ENCODE measurements around the gene ALDH8A1.
"Not testable (repeated sequence)": the region's sequence is repeated elsewhere in the genome, so short reads cannot be mapped to it uniquely, and the experiment has no call there.

Gene ALDH8A1

DNA sequence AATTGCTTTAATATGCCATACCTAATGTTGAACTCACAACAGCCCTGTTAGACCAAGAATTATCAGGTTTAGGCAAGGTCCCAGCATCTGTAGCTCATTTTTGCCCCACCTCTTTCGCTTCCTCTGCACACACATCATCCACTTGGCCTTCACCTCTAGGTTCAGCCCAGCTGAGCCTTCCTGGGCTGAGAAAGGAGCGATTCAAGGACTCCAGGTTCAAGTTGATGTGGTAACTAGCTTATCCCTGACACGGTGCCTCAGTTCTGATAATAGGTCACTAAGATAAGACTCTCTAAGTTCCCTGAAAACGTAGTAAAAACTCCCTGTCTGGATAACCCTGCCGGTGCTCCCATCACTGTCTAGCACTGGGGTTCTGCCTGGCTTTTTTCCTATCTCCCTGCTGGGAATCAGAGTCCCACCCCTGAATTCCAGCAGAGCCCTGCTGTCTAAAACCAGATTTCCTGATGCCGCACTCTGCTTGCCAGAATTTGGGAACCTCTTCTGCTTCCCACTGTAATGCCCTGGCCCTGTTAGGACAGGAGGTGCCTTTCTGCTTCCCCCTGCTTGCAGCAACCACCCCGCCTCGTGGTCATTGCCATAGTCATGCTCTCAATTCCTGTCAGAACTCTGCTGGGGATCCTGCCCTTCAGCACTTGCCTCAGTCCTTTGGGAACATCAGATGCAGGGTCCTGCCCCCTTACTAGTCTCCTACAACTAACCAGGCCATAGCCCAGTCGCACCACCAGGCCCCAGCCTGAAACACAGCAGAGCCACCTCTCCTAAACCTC is 47.6 kb downstream of the ALDH8A1 start:
- no peak for TF ChIP-seq EZH2phosphoT487 (IDR thresholded peaks at IDR 0.05; ENCODE audit: borderline replicate concordance, low read length)
- no peak for TF ChIP-seq CTCF (IDR thresholded peaks at IDR 0.05; ENCODE audit: low read depth, low read length, poor library complexity, severe bottlenecking)

GRCh38 chr6:134898575-134898974 is 51.3 kb downstream of the ALDH8A1 start:
- Histone ChIP-seq H4K20me1 (ENCODE audit: control insufficient read depth, insufficient read depth, low read depth, low read length) (no peaks in the 10 kb centered on the region), H3K27ac (ENCODE audit: low read depth, low read length) (no peak overlapping the region), H3K9me2 (replicated peaks; ENCODE audit: control insufficient read depth, low read length) (no peaks in the 10 kb centered on the region), H3K79me2 (ENCODE audit: control insufficient read depth, low read length) (no peaks in the 10 kb centered on the region), H3K36me3 (ENCODE audit: control insufficient read depth, low read length) (no peaks in the 10 kb centered on the region), H3K27me3 (ENCODE audit: control insufficient read depth, low read length) (peaks cover 3% of the 10 kb centered on the region; the same call in 1 of the 2 replicates), H3K4me2 (ENCODE audit: low read length) (no peak overlapping the region), H3F3A (ENCODE audit: control insufficient read depth, insufficient read depth) (no peaks in the 10 kb centered on the region), H3K9me3 (ENCODE audit: control insufficient read depth, insufficient read depth, low read length) (no peaks in the 10 kb centered on the region), H3K4me3 (ENCODE audit: low read length) (no peak overlapping the region), H3K4me1 (ENCODE audit: control insufficient read depth, low read length) (no peaks in the 10 kb centered on the region)
- TF ChIP-seq EZH2phosphoT487 (IDR thresholded peaks at IDR 0.05; ENCODE audit: borderline replicate concordance, low read length) (no peak), CTCF (IDR thresholded peaks at IDR 0.05; ENCODE audit: low read depth, low read length, poor library complexity, severe bottlenecking) (no peak)

More for the DNA sequence above, 47.6 kb downstream of the ALDH8A1 start:
- Histone ChIP-seq H3K9me2 (replicated peaks; ENCODE audit: control insufficient read depth, low read length) (no peaks in the 10 kb centered on the region), H3K79me2 (ENCODE audit: control insufficient read depth, low read length) (no peaks in the 10 kb centered on the region), H3K36me3 (ENCODE audit: control insufficient read depth, low read length) (no peaks in the 10 kb centered on the region), H3K27ac (ENCODE audit: low read depth, low read length) (no peak overlapping the region), H3K27me3 (ENCODE audit: control insufficient read depth, low read length) (peaks cover 3% of the 10 kb centered on the region; the same call in 1 of the 2 replicates), H3K4me1 (ENCODE audit: control insufficient read depth, low read length) (no peaks in the 10 kb centered on the region), H3K4me3 (ENCODE audit: low read length) (no peak overlapping the region), H3K9me3 (ENCODE audit: control insufficient read depth, insufficient read depth, low read length) (no peaks in the 10 kb centered on the region), H4K20me1 (ENCODE audit: control insufficient read depth, insufficient read depth, low read depth, low read length) (no peaks in the 10 kb centered on the region), H3K4me2 (ENCODE audit: low read length) (no peak overlapping the region), H3F3A (ENCODE audit: control insufficient read depth, insufficient read depth) (no peaks in the 10 kb centered on the region)

DNA sequence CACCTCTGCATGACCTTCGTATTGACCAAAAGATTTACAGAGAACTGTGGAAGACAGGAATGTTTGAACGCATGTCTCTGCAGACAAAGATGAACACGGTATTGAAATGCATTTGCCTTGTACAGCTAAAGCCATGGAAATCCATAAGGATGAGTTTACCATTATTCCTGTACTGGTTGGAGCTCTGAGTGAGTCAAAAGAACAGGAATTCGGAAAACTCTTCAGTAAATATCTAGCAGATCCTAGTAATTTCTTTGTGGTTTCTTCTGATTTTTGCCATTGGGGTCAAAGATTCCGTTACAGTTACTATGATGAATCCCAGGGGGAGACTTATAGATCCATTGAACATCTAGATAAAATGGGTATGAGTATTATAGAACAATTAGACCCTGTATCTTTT is 51.7 kb downstream of the ALDH8A1 start:
- not testable (repeated sequence) for H3K79me2 ChIP-seq (ENCODE audit: control insufficient read depth, low read length); H3K4me3 ChIP-seq (ENCODE audit: low read length); H3K9me2 ChIP-seq (replicated peaks; ENCODE audit: control insufficient read depth, low read length); H3K4me1 ChIP-seq (ENCODE audit: control insufficient read depth, low read length); H3F3A ChIP-seq (ENCODE audit: control insufficient read depth, insufficient read depth); H3K9me3 ChIP-seq (ENCODE audit: control insufficient read depth, insufficient read depth, low read length); H3K36me3 ChIP-seq (ENCODE audit: control insufficient read depth, low read length); H4K20me1 ChIP-seq (ENCODE audit: control insufficient read depth, insufficient read depth, low read depth, low read length); H3K27me3 ChIP-seq (ENCODE audit: control insufficient read depth, low read length); H3K27ac ChIP-seq (ENCODE audit: low read depth, low read length); H3K4me2 ChIP-seq (ENCODE audit: low read length)

GRCh38 chr6:134896910-134897309 is 53.0 kb downstream of the ALDH8A1 start:
- Histone ChIP-seq H3K4me1 (ENCODE audit: control insufficient read depth, low read length) (no peaks in the 10 kb centered on the region), H3K4me2 (ENCODE audit: low read length) (no peak overlapping the region), H3K79me2 (ENCODE audit: control insufficient read depth, low read length) (no peaks in the 10 kb centered on the region), H3F3A (ENCODE audit: control insufficient read depth, insufficient read depth) (no peaks in the 10 kb centered on the region), H3K27ac (ENCODE audit: low read depth, low read length) (no peak overlapping the region), H3K27me3 (ENCODE audit: control insufficient read depth, low read length) (peaks cover 12% of the 10 kb centered on the region), H4K20me1 (ENCODE audit: control insufficient read depth, insufficient read depth, low read depth, low read length) (no peaks in the 10 kb centered on the region), H3K9me3 (ENCODE audit: control insufficient read depth, insufficient read depth, low read length) (no peaks in the 10 kb centered on the region), H3K4me3 (ENCODE audit: low read length) (no peak overlapping the region), H3K9me2 (replicated peaks; ENCODE audit: control insufficient read depth, low read length) (no peaks in the 10 kb centered on the region), H3K36me3 (ENCODE audit: control insufficient read depth, low read length) (no peaks in the 10 kb centered on the region)
- TF ChIP-seq CTCF (IDR thresholded peaks at IDR 0.05; ENCODE audit: low read depth, low read length, poor library complexity, severe bottlenecking): no peak
- TF ChIP-seq EZH2phosphoT487 (IDR thresholded peaks at IDR 0.05; ENCODE audit: borderline replicate concordance, low read length): no peak

Measured in DOHH2 (cell line).